Endothelial cell of umbilical vein (primary cell): ENCODE measurements around the gene GRIA1. TPM values are rescaled to one million over a fixed set of nuclear protein-coding genes. Genes with fewer than 3 reads are reported as not detected.

Source experiments
- BruUV-seq: library from RNA; stranded (reverse); fragments of 400-500 nt; replicated peaks from 2 replicates; lab custom pipeline; 2021; lab: Mats Ljungman, UMichigan
- CTCF ChIA-PET: fragments of 300-600, 350-600 bp; sonication (Branson Sonifier 250); formaldehyde crosslinking; loops from one replicate; lab custom pipeline; 2021; ENCODE audit warnings: antibody characterized with exemption, inconsistent platforms; lab: Charles Lee
- POLR2A ChIA-PET: fragments of 300-600, 350-600 bp; sonication (Branson Sonifier 250); formaldehyde crosslinking; loops from one replicate; lab custom pipeline; 2021; ENCODE audit warnings: antibody characterized with exemption, inconsistent platforms; lab: Charles Lee
- DNase-seq: peaks from one replicate; pipeline ENCODE4 v3.0.0-alpha.2; 2011; ENCODE audit warnings: low read depth, low spot score
- FAIRE-seq: peaks from 2 replicates; lab custom pipeline; 2011; peaks lifted over from hg19 to GRCh38; lab: Jason Lieb, UNC
- H2AFZ ChIP-seq: 2 replicates; pipeline ENCODE4 v1.6.0; 2012; ENCODE audit warnings: low read depth, low read length, control low read depth, inconsistent platforms
- H3K27ac ChIP-seq: 2 replicates; pipeline ENCODE4 v1.5.1; 2011; ENCODE audit warnings: low read depth, mild to moderate bottlenecking, control low read depth, low read length, moderate library complexity; ENCODE audit not compliant: insufficient read depth
- H3K27me3 ChIP-seq, 2 experiments: 2 replicates each; pipeline versions ENCODE4 v1.6.0 to v1.6.1; 2011; ENCODE audit warnings: low read length in 2 of 2, mixed read lengths in 1 of 2; ENCODE audit not compliant: control insufficient read depth in 2 of 2, insufficient read depth in 2 of 2
- H3K36me3 ChIP-seq, 2 experiments: 2 replicates in 1 of 2; 3 replicates in 1 of 2; pipeline ENCODE4 v1.5.1; 2011; ENCODE audit warnings: low read length in 2 of 2, mild to moderate bottlenecking in 1 of 2, moderate library complexity in 1 of 2; ENCODE audit not compliant: control insufficient read depth in 2 of 2, insufficient read depth in 2 of 2; ENCODE audit errors: extremely low read depth in 1 of 2
- H3K4me1 ChIP-seq: 3 replicates; pipeline ENCODE4 v1.5.1; 2011; ENCODE audit warnings: mild to moderate bottlenecking, low read length; ENCODE audit not compliant: control insufficient read depth, insufficient read depth; ENCODE audit errors: extremely low read depth
- H3K4me2 ChIP-seq: 2 replicates; pipeline ENCODE4 v1.6.1; 2011; ENCODE audit warnings: low read length, control low read depth, mixed read lengths; ENCODE audit not compliant: insufficient read depth
- H3K4me3 ChIP-seq, 3 experiments: fragments of 200-600 bp in 1 of 3; sonication (generic), shearing (Covaris generic) in 1 of 3; replicated peaks in 1 of 3; 2 replicates each; pipeline ENCODE4 v1.5.1; 2011 to 2016; ENCODE audit warnings: control low read depth in 3 of 3, low read length in 3 of 3, mild to moderate bottlenecking in 2 of 3, inconsistent platforms in 1 of 3, low read depth in 1 of 3, moderate library complexity in 1 of 3; ENCODE audit not compliant: insufficient read depth in 1 of 3
- H3K79me2 ChIP-seq: 2 replicates; pipeline ENCODE4 v1.6.0; 2012; ENCODE audit warnings: low read length, inconsistent platforms; ENCODE audit not compliant: control insufficient read depth, insufficient read depth
- H3K9ac ChIP-seq: replicated peaks from 2 replicates; pipeline ENCODE3; 2011; ENCODE audit warnings: low read length, control low read depth; ENCODE audit not compliant: insufficient read depth; ENCODE audit errors: extremely low read depth
- H3K9me1 ChIP-seq: replicated peaks from 3 replicates; pipeline ENCODE4 v1.6.0; 2011; ENCODE audit warnings: mild to moderate bottlenecking, low read length; ENCODE audit not compliant: control insufficient read depth, insufficient read depth; ENCODE audit errors: extremely low read depth
- H3K9me3 ChIP-seq: replicated peaks from 2 replicates; pipeline ENCODE4 v1.5.1; 2012; ENCODE audit warnings: low read length, inconsistent platforms; ENCODE audit not compliant: control insufficient read depth, insufficient read depth
- H4K20me1 ChIP-seq: replicated peaks from 2 replicates; pipeline ENCODE3; 2011; ENCODE audit warnings: mild to moderate bottlenecking, low read length; ENCODE audit not compliant: control insufficient read depth, insufficient read depth; ENCODE audit errors: extremely low read depth
- CTCF ChIP-seq, 2 donors: IDR thresholded peaks; 1 replicate in 1 of 2; 2 replicates in 1 of 2; pipeline ENCODE4 v1.5.1; 2011; ENCODE audit warnings: low read length in 2 of 2, mild to moderate bottlenecking in 2 of 2, moderate library complexity in 2 of 2, control low read depth in 1 of 2, inconsistent platforms in 1 of 2, low read depth in 1 of 2; ENCODE audit not compliant: insufficient read depth in 1 of 2; ENCODE audit errors: extremely low read depth in 1 of 2
- EZH2 ChIP-seq: IDR thresholded peaks from 2 replicates; pipeline ENCODE4 v1.6.1; 2012; ENCODE audit warnings: borderline replicate concordance, low read depth, mild to moderate bottlenecking, moderate library complexity, low read length, inconsistent platforms; ENCODE audit not compliant: severe bottlenecking
- FOS ChIP-seq: IDR thresholded peaks from 2 replicates; pipeline ENCODE4 v1.6.1; 2011; ENCODE audit warnings: mild to moderate bottlenecking, low read length, moderate library complexity, borderline replicate concordance; ENCODE audit not compliant: insufficient read depth
- GATA2 ChIP-seq: IDR thresholded peaks from 2 replicates; pipeline ENCODE4 v1.7.0; 2011; ENCODE audit warnings: low read depth, mild to moderate bottlenecking, moderate library complexity, mixed read lengths, low read length; ENCODE audit not compliant: insufficient read length, insufficient read depth
- JUN ChIP-seq: IDR thresholded peaks from 2 replicates; pipeline ENCODE4 v1.6.1; 2011; ENCODE audit warnings: borderline replicate concordance, low read depth; ENCODE audit not compliant: insufficient read length, insufficient read depth
- MYC ChIP-seq: IDR thresholded peaks from one replicate; pipeline ENCODE4 v1.6.1; 2011; ENCODE audit warnings: mild to moderate bottlenecking, low read depth, low read length
- POLR2A ChIP-seq: IDR thresholded peaks from 2 replicates; pipeline ENCODE4 v1.6.1; 2012; ENCODE audit warnings: low read depth, mild to moderate bottlenecking, control low read depth, low read length
- POLR2AphosphoS5 ChIP-seq: IDR thresholded peaks from 2 replicates; pipeline ENCODE4 v1.6.1; 2012; ENCODE audit warnings: low read depth, mild to moderate bottlenecking, control low read depth, low read length, moderate library complexity; ENCODE audit not compliant: insufficient read depth
- dilution Hi-C: fragments of 300-500 bp; cut with MboI; formaldehyde crosslinking; loops from one replicate; pipeline ENCODE4 v1.15.0; 2019; ENCODE audit warnings: low sequenced_read_pairs; ENCODE audit not compliant: extremely low pct_ligation_motif_present
- intact Hi-C: fragments of 100-400 bp; cut with micrococcal nuclease; formaldehyde crosslinking; loops from one replicate; pipeline ENCODE4 v1.10.0; 2022
- polyA plus RNA-seq, 4 experiments: library from polyadenylated mRNA; depleted of rRNA in 3 of 4; stranded (reverse) in 3 of 4; unstranded in 1 of 4; fragments of >200 nt; gene quantifications; 2 replicates each; pipeline versions ENCODE4 v1.2.1 to v1.2.3, GENCODE V29; 2011 to 2012; ENCODE audit warnings: missing spikeins in 1 of 4
- total RNA-seq: library from RNA; stranded (reverse); gene quantifications from 2 replicates; pipeline ENCODE4 v1.2.3, GENCODE V29; 2021
- TF ChIP-seq, protein P1 (sequence below): IDR thresholded peaks from 2 replicates; pipeline ENCODE4 v1.6.1; 2011; ENCODE audit not compliant: insufficient read depth, insufficient read length

The GRIA1 gene
- total and polyA plus RNA-seq, 2 donors (not counting 3 experiments of a cell fraction or from before 2014, with no cell fraction given): not detected

DNA sequence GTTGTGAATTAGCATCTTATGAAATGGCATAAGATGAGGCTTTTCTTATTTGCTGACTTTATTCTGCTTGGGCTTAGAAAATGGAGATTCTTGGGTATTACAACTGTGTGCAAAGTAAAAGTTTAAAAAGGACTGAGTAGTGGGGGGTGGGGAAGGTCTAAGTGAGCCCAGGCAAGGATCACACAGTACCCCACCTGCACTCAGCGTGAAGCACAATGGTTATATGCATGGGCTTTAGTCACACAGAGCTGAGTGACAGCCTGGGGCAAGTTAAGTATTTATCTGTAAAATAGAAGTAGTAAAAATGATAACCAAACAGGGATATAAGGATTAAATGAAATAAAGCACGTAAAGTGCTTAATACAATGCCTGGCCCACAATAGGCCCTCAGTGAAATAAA, 300.9 kb downstream of the GRIA1 start:
- Histone ChIP-seq H4K20me1 (no peaks in the 10 kb centered on the region), H3K4me3 (no peak overlapping the region), H3K4me1 (no peaks in the 10 kb centered on the region), H3K9me3 (no peaks in the 10 kb centered on the region), H3K79me2 (no peaks in the 10 kb centered on the region), H3K9me1 (no peaks in the 10 kb centered on the region), H3K9ac (no peak overlapping the region), H3K36me3 (no peaks in the 10 kb centered on the region), H2AFZ (no peak overlapping the region), H3K4me2 (no peak overlapping the region), H3K27me3 (no peaks in the 10 kb centered on the region), H3K27ac (no peak overlapping the region)
- dilution Hi-C loops (no loop called here), intact Hi-C loops (no loop called here)
- TF ChIP-seq MYC (no peak), POLR2A (no peak), JUN (no peak), EZH2 (no peak), CTCF (IDR thresholded peaks at IDR 0.05; ENCODE audit: extremely low read depth in 1 of 2, insufficient read depth in 1 of 2, low read depth in 1 of 2, low read length in 2 of 2) (no peak), GATA2 (no peak), POLR2AphosphoS5 (no peak), FOS (no peak)
- TF ChIP-seq, protein P1, sequence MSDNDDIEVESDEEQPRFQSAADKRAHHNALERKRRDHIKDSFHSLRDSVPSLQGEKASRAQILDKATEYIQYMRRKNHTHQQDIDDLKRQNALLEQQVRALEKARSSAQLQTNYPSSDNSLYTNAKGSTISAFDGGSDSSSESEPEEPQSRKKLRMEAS: no peak
- DNase-seq (no peak), FAIRE-seq (no peak)
- BruUV-seq: no TSS peak
- ChIA-PET CTCF (no interaction called here), POLR2A (no interaction called here)
